ENCODE data around the gene RAF1. TPM values are rescaled to one million over a fixed set of nuclear protein-coding genes. Genes with fewer than 3 reads are reported as not detected.
A peak's percentile ranks its signal among the peaks of the same experiment; 100 is the strongest.

The RAF1 gene
- total and polyA plus RNA-seq, 9 of the 15 experiments (the other 6 are each of a cell fraction or from before 2014, with no cell fraction given) = 28.0 to 183 (median 85.6) TPM

DNA sequence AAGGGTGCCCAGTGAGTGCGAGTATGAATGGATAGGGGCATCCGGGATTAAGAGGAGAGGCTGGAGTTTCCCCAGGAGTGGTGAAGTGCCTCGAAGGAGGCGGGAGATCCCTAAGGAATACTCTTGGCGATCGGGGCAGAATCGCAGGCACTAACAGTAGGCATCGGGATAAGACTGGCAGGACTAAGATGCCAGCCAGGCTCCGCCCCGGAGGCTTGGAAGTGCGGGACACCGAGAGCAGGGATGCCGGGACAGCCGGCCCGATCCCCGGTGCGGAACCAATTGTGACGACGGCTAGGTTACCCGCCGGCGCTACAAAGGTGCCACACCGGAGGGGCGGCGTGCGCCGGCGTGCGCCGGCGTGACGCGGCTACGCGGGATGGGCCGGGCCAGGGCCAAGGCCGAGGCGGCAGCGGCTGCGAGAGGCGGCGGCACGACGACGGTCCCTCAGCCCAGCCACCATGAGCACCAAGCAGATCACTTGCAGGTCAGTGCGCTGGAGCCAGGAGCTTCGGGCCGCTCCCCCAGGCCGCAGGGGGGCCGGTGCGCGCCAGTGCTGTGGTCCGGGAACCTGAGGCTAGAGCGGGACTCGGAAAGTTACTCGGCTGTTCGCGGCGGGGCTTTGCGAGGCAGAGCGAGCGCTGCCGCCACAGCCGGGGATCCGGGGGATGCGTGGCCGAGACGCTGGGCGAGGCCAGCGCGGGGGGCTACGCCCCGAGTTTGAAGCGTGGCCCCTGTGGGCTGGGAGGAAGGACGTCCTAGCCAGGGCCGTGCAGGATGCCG lies 107.0 kb downstream of the RAF1 start, which contains the start of gene MKRN2 (continued):
- peak in 1 of 2 experiments; percentile 98; a peak in 2 of 4 replicates for TF ChIP-seq TRIM24 (IDR thresholded peaks at IDR 0.05)
- TF ChIP-seq, protein P1, sequence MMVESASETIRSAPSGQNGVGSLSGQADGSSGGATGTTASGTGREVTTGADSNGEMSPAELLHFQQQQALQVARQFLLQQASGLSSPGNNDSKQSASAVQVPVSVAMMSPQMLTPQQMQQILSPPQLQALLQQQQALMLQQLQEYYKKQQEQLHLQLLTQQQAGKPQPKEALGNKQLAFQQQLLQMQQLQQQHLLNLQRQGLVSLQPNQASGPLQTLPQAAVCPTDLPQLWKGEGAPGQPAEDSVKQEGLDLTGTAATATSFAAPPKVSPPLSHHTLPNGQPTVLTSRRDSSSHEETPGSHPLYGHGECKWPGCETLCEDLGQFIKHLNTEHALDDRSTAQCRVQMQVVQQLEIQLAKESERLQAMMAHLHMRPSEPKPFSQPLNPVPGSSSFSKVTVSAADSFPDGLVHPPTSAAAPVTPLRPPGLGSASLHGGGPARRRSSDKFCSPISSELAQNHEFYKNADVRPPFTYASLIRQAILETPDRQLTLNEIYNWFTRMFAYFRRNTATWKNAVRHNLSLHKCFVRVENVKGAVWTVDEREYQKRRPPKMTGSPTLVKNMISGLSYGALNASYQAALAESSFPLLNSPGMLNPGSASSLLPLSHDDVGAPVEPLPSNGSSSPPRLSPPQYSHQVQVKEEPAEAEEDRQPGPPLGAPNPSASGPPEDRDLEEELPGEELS (CRISPR knock-in tag; IDR thresholded peaks at IDR 0.05; ENCODE audit: borderline replicate concordance) = peak; percentile 97; the same call in 1 of the 2 replicates
- peak; percentile 65 for TF ChIP-seq MEIS2 (IDR thresholded peaks at IDR 0.05; ENCODE audit: partially characterized antibody)
- TF ChIP-seq, protein P2, sequence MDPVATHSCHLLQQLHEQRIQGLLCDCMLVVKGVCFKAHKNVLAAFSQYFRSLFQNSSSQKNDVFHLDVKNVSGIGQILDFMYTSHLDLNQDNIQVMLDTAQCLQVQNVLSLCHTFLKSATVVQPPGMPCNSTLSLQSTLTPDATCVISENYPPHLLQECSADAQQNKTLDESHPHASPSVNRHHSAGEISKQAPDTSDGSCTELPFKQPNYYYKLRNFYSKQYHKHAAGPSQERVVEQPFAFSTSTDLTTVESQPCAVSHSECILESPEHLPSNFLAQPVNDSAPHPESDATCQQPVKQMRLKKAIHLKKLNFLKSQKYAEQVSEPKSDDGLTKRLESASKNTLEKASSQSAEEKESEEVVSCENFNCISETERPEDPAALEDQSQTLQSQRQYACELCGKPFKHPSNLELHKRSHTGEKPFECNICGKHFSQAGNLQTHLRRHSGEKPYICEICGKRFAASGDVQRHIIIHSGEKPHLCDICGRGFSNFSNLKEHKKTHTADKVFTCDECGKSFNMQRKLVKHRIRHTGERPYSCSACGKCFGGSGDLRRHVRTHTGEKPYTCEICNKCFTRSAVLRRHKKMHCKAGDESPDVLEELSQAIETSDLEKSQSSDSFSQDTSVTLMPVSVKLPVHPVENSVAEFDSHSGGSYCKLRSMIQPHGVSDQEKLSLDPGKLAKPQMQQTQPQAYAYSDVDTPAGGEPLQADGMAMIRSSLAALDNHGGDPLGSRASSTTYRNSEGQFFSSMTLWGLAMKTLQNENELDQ (CRISPR knock-in tag; IDR thresholded peaks at IDR 0.05; ENCODE audit: borderline replicate concordance) = 0 out of 2 replicates have a peak, but pooled peaks have one; percentile 69
- TF ChIP-seq ZNF76 (CRISPR knock-in tag; IDR thresholded peaks at IDR 0.05; ENCODE audit: borderline replicate concordance) = 0 out of 2 replicates have a peak, but pooled peaks have one; percentile 13
- TF ChIP-seq ZBTB7A (IDR thresholded peaks at IDR 0.05; ENCODE audit: borderline replicate concordance, control insufficient read depth, low read depth, low read length) = peak; percentile 94
- peak; percentile 76 for TF ChIP-seq POLR2H (tag; IDR thresholded peaks at IDR 0.05; ENCODE audit: low read depth)
- no peak for TF ChIP-seq NCOA4 (IDR thresholded peaks at IDR 0.05; ENCODE audit: partially characterized antibody)
- TF ChIP-seq, protein P3, sequence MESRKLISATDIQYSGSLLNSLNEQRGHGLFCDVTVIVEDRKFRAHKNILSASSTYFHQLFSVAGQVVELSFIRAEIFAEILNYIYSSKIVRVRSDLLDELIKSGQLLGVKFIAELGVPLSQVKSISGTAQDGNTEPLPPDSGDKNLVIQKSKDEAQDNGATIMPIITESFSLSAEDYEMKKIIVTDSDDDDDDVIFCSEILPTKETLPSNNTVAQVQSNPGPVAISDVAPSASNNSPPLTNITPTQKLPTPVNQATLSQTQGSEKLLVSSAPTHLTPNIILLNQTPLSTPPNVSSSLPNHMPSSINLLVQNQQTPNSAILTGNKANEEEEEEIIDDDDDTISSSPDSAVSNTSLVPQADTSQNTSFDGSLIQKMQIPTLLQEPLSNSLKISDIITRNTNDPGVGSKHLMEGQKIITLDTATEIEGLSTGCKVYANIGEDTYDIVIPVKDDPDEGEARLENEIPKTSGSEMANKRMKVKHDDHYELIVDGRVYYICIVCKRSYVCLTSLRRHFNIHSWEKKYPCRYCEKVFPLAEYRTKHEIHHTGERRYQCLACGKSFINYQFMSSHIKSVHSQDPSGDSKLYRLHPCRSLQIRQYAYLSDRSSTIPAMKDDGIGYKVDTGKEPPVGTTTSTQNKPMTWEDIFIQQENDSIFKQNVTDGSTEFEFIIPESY (CRISPR knock-in tag; IDR thresholded peaks at IDR 0.05) = peak; percentile 61; the same call in 1 of the 2 replicates
- TF ChIP-seq BACH1 (tag; IDR thresholded peaks at IDR 0.05) = no peak
- TF ChIP-seq, protein P4, sequence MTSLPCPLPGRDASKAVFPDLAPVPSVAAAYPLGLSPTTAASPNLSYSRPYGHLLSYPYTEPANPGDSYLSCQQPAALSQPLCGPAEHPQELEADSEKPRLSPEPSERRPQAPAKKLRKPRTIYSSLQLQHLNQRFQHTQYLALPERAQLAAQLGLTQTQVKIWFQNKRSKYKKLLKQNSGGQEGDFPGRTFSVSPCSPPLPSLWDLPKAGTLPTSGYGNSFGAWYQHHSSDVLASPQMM (CRISPR knock-in tag; IDR thresholded peaks at IDR 0.05) = no peak
- peak; percentile 34 for TF ChIP-seq POU5F1 (IDR thresholded peaks at IDR 0.05; ENCODE audit: borderline replicate concordance, low read depth, low read length, partially characterized antibody)
- no peak for TF ChIP-seq ZSCAN32 (CRISPR knock-in tag; IDR thresholded peaks at IDR 0.05)
- TF ChIP-seq NR3C1 (CRISPR knock-in tag; IDR thresholded peaks at IDR 0.05) = peak; percentile 76; the same call in 1 of the 2 replicates
- TF ChIP-seq ZBTB1 (CRISPR knock-in tag; IDR thresholded peaks at IDR 0.05; ENCODE audit: borderline replicate concordance, low read depth) = peak; percentile 83
- 0 out of 2 replicates have a peak, but pooled peaks have one; percentile 29 for TF ChIP-seq PHF21A (IDR thresholded peaks at IDR 0.05; ENCODE audit: borderline replicate concordance, low read depth)
- 0 out of 2 replicates have a peak, but pooled peaks have one; percentile 9 for TF ChIP-seq NFE2 (IDR thresholded peaks at IDR 0.05; ENCODE audit: low read depth)
- TF ChIP-seq ZC3H11A (IDR thresholded peaks at IDR 0.05; ENCODE audit: low read depth, low read length) = peak; percentile 97
- TF ChIP-seq, protein P5, sequence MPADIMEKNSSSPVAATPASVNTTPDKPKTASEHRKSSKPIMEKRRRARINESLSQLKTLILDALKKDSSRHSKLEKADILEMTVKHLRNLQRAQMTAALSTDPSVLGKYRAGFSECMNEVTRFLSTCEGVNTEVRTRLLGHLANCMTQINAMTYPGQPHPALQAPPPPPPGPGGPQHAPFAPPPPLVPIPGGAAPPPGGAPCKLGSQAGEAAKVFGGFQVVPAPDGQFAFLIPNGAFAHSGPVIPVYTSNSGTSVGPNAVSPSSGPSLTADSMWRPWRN (IDR thresholded peaks at IDR 0.05; ENCODE audit: low read depth) = no peak; the same call in 1 of the 2 replicates

All from K562 (cell line).